PC-9 (cell line): ENCODE measurements around the gene TTC24. TPM values are rescaled to one million over a fixed set of nuclear protein-coding genes. Genes with fewer than 3 reads are reported as not detected.
"Not testable (repeated sequence)": the region's sequence is repeated elsewhere in the genome, so short reads cannot be mapped to it uniquely, and the experiment has no call there.

Source experiments
- BruUV-seq: library from RNA; stranded (reverse); fragments of 400-500 nt; replicated peaks from 2 replicates; lab custom pipeline; 2021; lab: Mats Ljungman, UMichigan
- CTCF ChIA-PET: fragments of 300-600 bp; sonication (Branson Sonifier 250); formaldehyde crosslinking; loops from one replicate; lab custom pipeline; 2022; ENCODE audit warnings: antibody characterized with exemption; lab: Charles Lee
- POLR2A ChIA-PET: fragments of 300-600 bp; sonication (Branson Sonifier 250); formaldehyde crosslinking; loops from one replicate; lab custom pipeline; 2022; ENCODE audit warnings: antibody characterized with exemption; ENCODE audit not compliant: unreplicated experiment; lab: Charles Lee
- DNase-seq, 2 experiments: peaks; one replicate each; pipeline versions ENCODE4 v3.0.0 to v3.0.0-alpha.2; 2015 to 2022; ENCODE audit warnings: mixed read lengths in 1 of 2
- H2AFZ ChIP-seq: fragments of 200-600 bp; sonication (generic); 2 replicates; pipeline ENCODE4 v1.8.1; 2017; ENCODE audit warnings: antibody characterized with exemption
- H3F3A ChIP-seq: fragments of 200-600 bp; sonication (generic); 2 replicates; pipeline ENCODE4 v1.8.1; 2017; ENCODE audit warnings: antibody characterized with exemption, mild to moderate bottlenecking, low read depth; ENCODE audit not compliant: insufficient read depth
- H3K27ac ChIP-seq: fragments of 200-600 bp; sonication (generic); 2 replicates; pipeline ENCODE4 v1.6.1; 2016; ENCODE audit warnings: mixed run types
- H3K27me3 ChIP-seq: fragments of 200-600 bp; sonication (generic); 2 replicates; pipeline ENCODE4 v1.6.1; 2016; ENCODE audit warnings: low read depth, mixed run types; ENCODE audit not compliant: insufficient read depth
- H3K36me3 ChIP-seq: fragments of 200-600 bp; sonication (generic); 2 replicates; pipeline ENCODE4 v1.6.1; 2016; ENCODE audit warnings: low read depth, mixed run types
- H3K4me1 ChIP-seq: fragments of 200-600 bp; sonication (generic); replicated peaks from 2 replicates; pipeline ENCODE4 v1.6.1; 2016; ENCODE audit warnings: mixed run types; ENCODE audit not compliant: insufficient read depth
- H3K4me2 ChIP-seq: fragments of 200-600 bp; sonication (generic); 2 replicates; pipeline ENCODE4 v1.6.1; 2017; ENCODE audit warnings: mixed run types
- H3K4me3 ChIP-seq: fragments of 200-600 bp; sonication (generic); 2 replicates; pipeline ENCODE4 v1.6.1; 2016; ENCODE audit warnings: mixed run types
- H3K79me2 ChIP-seq: fragments of 200-600 bp; sonication (generic); 2 replicates; pipeline ENCODE4 v1.6.1; 2017; ENCODE audit warnings: low read depth, mixed run types
- H3K9me2 ChIP-seq: fragments of 200-600 bp; sonication (generic); 2 replicates; pipeline ENCODE4 v1.8.1; 2017; ENCODE audit warnings: mild to moderate bottlenecking; ENCODE audit not compliant: insufficient read depth
- H3K9me3 ChIP-seq: fragments of 200-600 bp; sonication (generic); 2 replicates; pipeline ENCODE4 v1.8.1; 2016; ENCODE audit warnings: low read depth; ENCODE audit not compliant: insufficient read depth
- H4K20me1 ChIP-seq: fragments of 200-600 bp; sonication (generic); 2 replicates; pipeline ENCODE4 v1.8.1; 2017; ENCODE audit not compliant: insufficient read depth
- EZH2 ChIP-seq: fragments of 200-600 bp; sonication (generic); IDR thresholded peaks from 2 replicates; pipeline ENCODE4 v1.8.0; 2017; ENCODE audit warnings: antibody characterized with exemption, low read depth
- intact Hi-C: fragments of 100-400 bp; cut with micrococcal nuclease; formaldehyde crosslinking; loops from one replicate; pipeline ENCODE4 v1.10.0; 2022; ENCODE audit not compliant: unreplicated experiment
- total RNA-seq: library from RNA; stranded (reverse); gene quantifications from 2 replicates; pipeline ENCODE4 v1.2.3, GENCODE V29; 2021
- TF ChIP-seq, protein P1 (sequence below): fragments of 200-600 bp; sonication (generic); conservative IDR thresholded peaks from 2 replicates; pipeline ENCODE4 v1.6.1; 2017; ENCODE audit warnings: mixed run types, antibody characterized with exemption, mild to moderate bottlenecking, moderate library complexity

Gene TTC24
- total RNA-seq, 1 experiment from 2014 or later, result not detected

- peak overlapping the region; percentile 29; the same call in 1 of the 2 replicates for H3K4me2 ChIP-seq
- BruUV-seq, result no TSS peak
- POLR2A ChIA-PET, result no interaction called here
- H2AFZ ChIP-seq, result no peak overlapping the region
- no peak overlapping the region for H3K4me3 ChIP-seq
- H3K79me2 ChIP-seq, result no peaks in the 10 kb centered on the region
- no peaks in the 10 kb centered on the region for H4K20me1 ChIP-seq
- peaks cover 12% of the 10 kb centered on the region for H3K4me1 ChIP-seq
- no peaks in the 10 kb centered on the region for H3K9me2 ChIP-seq
- CTCF ChIA-PET, result interaction anchor here (0.7 kb wide), 1 partner anchor 187 kb away, joined by 7 read pairs; the partner anchor contains the start of gene SH2D2A
- peak in 1 of 2 experiments; percentile 76 for DNase-seq
- TF ChIP-seq EZH2, result no peak
- TF ChIP-seq, protein P1, sequence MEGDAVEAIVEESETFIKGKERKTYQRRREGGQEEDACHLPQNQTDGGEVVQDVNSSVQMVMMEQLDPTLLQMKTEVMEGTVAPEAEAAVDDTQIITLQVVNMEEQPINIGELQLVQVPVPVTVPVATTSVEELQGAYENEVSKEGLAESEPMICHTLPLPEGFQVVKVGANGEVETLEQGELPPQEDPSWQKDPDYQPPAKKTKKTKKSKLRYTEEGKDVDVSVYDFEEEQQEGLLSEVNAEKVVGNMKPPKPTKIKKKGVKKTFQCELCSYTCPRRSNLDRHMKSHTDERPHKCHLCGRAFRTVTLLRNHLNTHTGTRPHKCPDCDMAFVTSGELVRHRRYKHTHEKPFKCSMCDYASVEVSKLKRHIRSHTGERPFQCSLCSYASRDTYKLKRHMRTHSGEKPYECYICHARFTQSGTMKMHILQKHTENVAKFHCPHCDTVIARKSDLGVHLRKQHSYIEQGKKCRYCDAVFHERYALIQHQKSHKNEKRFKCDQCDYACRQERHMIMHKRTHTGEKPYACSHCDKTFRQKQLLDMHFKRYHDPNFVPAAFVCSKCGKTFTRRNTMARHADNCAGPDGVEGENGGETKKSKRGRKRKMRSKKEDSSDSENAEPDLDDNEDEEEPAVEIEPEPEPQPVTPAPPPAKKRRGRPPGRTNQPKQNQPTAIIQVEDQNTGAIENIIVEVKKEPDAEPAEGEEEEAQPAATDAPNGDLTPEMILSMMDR, result no peak
- H3K36me3 ChIP-seq, result no peaks in the 10 kb centered on the region
- no peaks in the 10 kb centered on the region for H3K9me3 ChIP-seq
- no peaks in the 10 kb centered on the region for H3K27me3 ChIP-seq
- intact Hi-C loops, result loop anchor here (10.0 kb wide), 1 partner anchor 295 kb away; the partner anchor contains the start of gene LRRC71
- H3F3A ChIP-seq, result peaks cover 17% of the 10 kb centered on the region
- H3K27ac ChIP-seq, result no peak overlapping the region
These were observed 50.4 kb downstream of the TTC24 start for GRCh38 chr1:156629823-156630449.

DNA sequence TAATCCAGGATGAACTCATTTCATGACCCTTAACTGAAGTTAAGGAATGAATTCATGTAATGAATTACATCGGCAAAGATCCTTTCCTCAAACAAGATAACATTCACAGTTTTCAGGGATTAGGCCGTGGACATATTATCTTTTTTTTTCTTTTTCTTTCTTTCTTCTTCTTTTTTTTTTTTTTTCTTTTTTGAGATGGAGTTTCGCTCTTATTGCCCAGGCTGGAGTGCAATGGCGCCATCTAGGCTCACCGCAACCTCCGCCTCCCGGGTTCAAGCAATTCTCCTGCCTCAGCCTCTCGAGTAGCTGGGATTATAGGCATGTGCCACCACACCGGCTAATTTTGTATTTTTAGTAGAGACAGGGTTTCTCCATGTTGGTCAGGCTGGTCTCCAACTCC lies 51.6 kb downstream of the TTC24 start:
- H3K4me3 ChIP-seq, H3K9me2 ChIP-seq, POLR2A ChIA-PET, H2AFZ ChIP-seq, H3K36me3 ChIP-seq, BruUV-seq, H3K27ac ChIP-seq, DNase-seq, H3K4me2 ChIP-seq, H3K27me3 ChIP-seq, intact Hi-C loops, H3K9me3 ChIP-seq, H4K20me1 ChIP-seq, H3K79me2 ChIP-seq: not testable (repeated sequence)
- CTCF ChIA-PET, result interaction anchor here (0.7 kb wide), 1 partner anchor 11 kb away, joined by 3 read pairs; no protein-coding TSS in a partner anchor
- H3F3A ChIP-seq, result peaks cover 17% of the 10 kb centered on the region
- peaks cover 12% of the 10 kb centered on the region for H3K4me1 ChIP-seq

GRCh38 chr1:156632355-156632754 lies 52.8 kb downstream of the TTC24 start:
- no peak overlapping the region for H2AFZ ChIP-seq
- intact Hi-C loops, result no loop called here
- peaks cover 17% of the 10 kb centered on the region for H3F3A ChIP-seq
- DNase-seq, result no peak
- no peaks in the 10 kb centered on the region for H3K9me3 ChIP-seq
- TF ChIP-seq, protein P1, result no peak
- TF ChIP-seq EZH2, result no peak
- no TSS peak for BruUV-seq
- H4K20me1 ChIP-seq, result no peaks in the 10 kb centered on the region
- CTCF ChIA-PET, result interaction anchor here (0.6 to 0.7 kb wide), 3 partner anchors 12 to 228 kb away, joined by 3 to 5 read pairs (median 3); no protein-coding TSS in a partner anchor
- H3K4me2 ChIP-seq, result no peak overlapping the region
- no peak overlapping the region for H3K4me3 ChIP-seq
- no peaks in the 10 kb centered on the region for H3K79me2 ChIP-seq
- H3K27me3 ChIP-seq, result peaks cover 5% of the 10 kb centered on the region; the same call in 1 of the 2 replicates
- no peaks in the 10 kb centered on the region for H3K36me3 ChIP-seq
- POLR2A ChIA-PET, result interaction anchor here (0.6 kb wide), 1 partner anchor 162 kb away, joined by 4 read pairs; no protein-coding TSS in a partner anchor
- H3K9me2 ChIP-seq, result no peaks in the 10 kb centered on the region
- H3K27ac ChIP-seq, result no peak overlapping the region
- peaks cover 12% of the 10 kb centered on the region for H3K4me1 ChIP-seq

Other genes with a start within 250 kb of the TTC24 start
- gene CCT3, start 241.4 kb upstream of the TTC24 start, total RNA-seq, result 272 and 317 TPM in 2 replicates
- 0.75 and 1.3 TPM in 2 replicates for gene TSACC, start 241.2 kb upstream of the TTC24 start, total RNA-seq
- 1.8 and 4.0 TPM in 2 replicates for gene RHBG, start 210.5 kb upstream of the TTC24 start, total RNA-seq
- gene MEF2D, start 78.9 kb upstream of the TTC24 start, total RNA-seq, result 25.5 and 33.5 TPM in 2 replicates
- 63.1 and 63.4 TPM in 2 replicates for gene IQGAP3, start 7.2 kb upstream of the TTC24 start, total RNA-seq
- gene NAXE, start 12.1 kb downstream of the TTC24 start, total RNA-seq, result 83.9 and 90.3 TPM in 2 replicates
- gene GPATCH4, start 21.8 kb downstream of the TTC24 start, total RNA-seq, result 17.5 and 17.6 TPM in 2 replicates
- gene HAPLN2, start 39.7 kb downstream of the TTC24 start, total RNA-seq, result 0.58 TPM in 1 of 2 replicates, not detected in the other
- gene BCAN, start 62.4 kb downstream of the TTC24 start, total RNA-seq, result not detected in 2 replicates
- 6.8 and 7.0 TPM in 2 replicates for gene NES, start 97.7 kb downstream of the TTC24 start, total RNA-seq
- gene CRABP2, start 125.9 kb downstream of the TTC24 start, total RNA-seq, result 142 and 286 TPM in 2 replicates
- gene METTL25B, start 148.7 kb downstream of the TTC24 start, total RNA-seq, result 51.0 and 77.7 TPM in 2 replicates
- 25.4 and 33.2 TPM in 2 replicates for gene ISG20L2, start 149.0 kb downstream of the TTC24 start, total RNA-seq
- 74.1 and 85.3 TPM in 2 replicates for gene MRPL24, start 161.4 kb downstream of the TTC24 start, total RNA-seq
- gene HDGF, start 172.0 kb downstream of the TTC24 start, total RNA-seq, result 472 and 498 TPM in 2 replicates
- gene PRCC, start 187.8 kb downstream of the TTC24 start, total RNA-seq, result 47.8 and 56.6 TPM in 2 replicates
- gene SH2D2A, start 237.1 kb downstream of the TTC24 start, total RNA-seq, result 4.0 and 5.8 TPM in 2 replicates